Loucy (cell line): ENCODE results near the gene SH3RF3.

Experiments used
- EZH2phosphoT487 ChIP-seq: fragments of 200-600 bp; IDR thresholded peaks from 2 replicates; pipeline ENCODE4 v1.6.1; 2018; ENCODE audit warnings: antibody characterized with exemption, mild to moderate bottlenecking, moderate library complexity, borderline replicate concordance
- TF ChIP-seq, protein P1 (sequence below): fragments of 200-600 bp; sonication (generic); conservative IDR thresholded peaks from 2 replicates; pipeline ENCODE4 v1.5.1; 2014; ENCODE audit warnings: mild to moderate bottlenecking, antibody characterized with exemption, low read length

DNA sequence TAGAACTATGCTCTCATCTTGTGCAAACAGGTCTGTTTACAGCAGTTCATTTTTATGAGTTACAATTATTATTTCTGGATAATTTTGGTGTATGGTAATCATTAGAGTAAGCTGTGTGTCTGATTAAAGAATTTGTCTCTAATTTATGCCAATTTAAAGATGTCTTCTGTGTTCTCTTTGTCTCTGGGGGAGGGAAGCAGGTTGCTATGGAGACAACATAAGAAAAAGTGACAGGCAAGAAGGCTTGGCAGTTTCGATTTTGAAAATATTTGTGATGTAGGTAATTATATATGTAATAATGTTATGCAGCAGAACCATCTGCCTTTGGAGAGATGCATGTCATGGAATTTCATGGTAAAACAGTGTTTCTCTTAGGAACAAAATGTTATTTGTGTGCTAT is 78.2 kb downstream of the SH3RF3 start:
- TF ChIP-seq, protein P1, sequence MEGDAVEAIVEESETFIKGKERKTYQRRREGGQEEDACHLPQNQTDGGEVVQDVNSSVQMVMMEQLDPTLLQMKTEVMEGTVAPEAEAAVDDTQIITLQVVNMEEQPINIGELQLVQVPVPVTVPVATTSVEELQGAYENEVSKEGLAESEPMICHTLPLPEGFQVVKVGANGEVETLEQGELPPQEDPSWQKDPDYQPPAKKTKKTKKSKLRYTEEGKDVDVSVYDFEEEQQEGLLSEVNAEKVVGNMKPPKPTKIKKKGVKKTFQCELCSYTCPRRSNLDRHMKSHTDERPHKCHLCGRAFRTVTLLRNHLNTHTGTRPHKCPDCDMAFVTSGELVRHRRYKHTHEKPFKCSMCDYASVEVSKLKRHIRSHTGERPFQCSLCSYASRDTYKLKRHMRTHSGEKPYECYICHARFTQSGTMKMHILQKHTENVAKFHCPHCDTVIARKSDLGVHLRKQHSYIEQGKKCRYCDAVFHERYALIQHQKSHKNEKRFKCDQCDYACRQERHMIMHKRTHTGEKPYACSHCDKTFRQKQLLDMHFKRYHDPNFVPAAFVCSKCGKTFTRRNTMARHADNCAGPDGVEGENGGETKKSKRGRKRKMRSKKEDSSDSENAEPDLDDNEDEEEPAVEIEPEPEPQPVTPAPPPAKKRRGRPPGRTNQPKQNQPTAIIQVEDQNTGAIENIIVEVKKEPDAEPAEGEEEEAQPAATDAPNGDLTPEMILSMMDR: no peak
- no peak for TF ChIP-seq EZH2phosphoT487
